Heart left ventricle (tissue), 13 donors: ENCODE results near the gene HK2.

Experiments used
- CTCF ChIP-seq, 12 donors: fragments of 200-600 bp; sonication (generic) in 4 of 12; IDR thresholded peaks; one replicate each; pipeline versions ENCODE4 v1.5.0 to v1.8.0; 2018 to 2022; ENCODE audit warnings: antibody characterized with exemption in 12 of 12, mild to moderate bottlenecking in 5 of 12
- POLR2A ChIP-seq, 2 donors: fragments of 450-650 bp; IDR thresholded peaks; one replicate each; pipeline ENCODE4 v1.6.1; 2017; ENCODE audit warnings: antibody characterized with exemption in 2 of 2, mild to moderate bottlenecking in 2 of 2, moderate library complexity in 2 of 2
- donor health status: ischemic (EF 13 %, LVEDD 7.1; RV severe dilation, severe dysfunction).
- donor health status: DM: no; HTN: yes; CAD: no.
- donor health status: DM: no; HTN: no; CAD: no.
- donor health status: ischemic (EF 25% LVEDD 6.9; RV normal size, moderate dysfunction).
- donor health status: ischemic (EF 25% LVEDD 5.7; RV mildly dilated, moderate dysfunction).
- donor health status: ischemic (EF 35%, LVEDD 5.7; RV mildly dilated, moderate dysfunction).
- donor health status: nonischemic (EF 11% LVEDD 7.7; RV severe dilation, severe dysfunction).
- donor health status: DM: yes; HTN: yes; CAD: no.
- donor health status: PGD.
- donor health status: ischemic (EF 29% LVEDD 5.4; RV normal size, mild dysfunction).
- donor health status: nonischemic (EF 23%, LVEDD 6.1; RV moderate dilation, normal function).

DNA sequence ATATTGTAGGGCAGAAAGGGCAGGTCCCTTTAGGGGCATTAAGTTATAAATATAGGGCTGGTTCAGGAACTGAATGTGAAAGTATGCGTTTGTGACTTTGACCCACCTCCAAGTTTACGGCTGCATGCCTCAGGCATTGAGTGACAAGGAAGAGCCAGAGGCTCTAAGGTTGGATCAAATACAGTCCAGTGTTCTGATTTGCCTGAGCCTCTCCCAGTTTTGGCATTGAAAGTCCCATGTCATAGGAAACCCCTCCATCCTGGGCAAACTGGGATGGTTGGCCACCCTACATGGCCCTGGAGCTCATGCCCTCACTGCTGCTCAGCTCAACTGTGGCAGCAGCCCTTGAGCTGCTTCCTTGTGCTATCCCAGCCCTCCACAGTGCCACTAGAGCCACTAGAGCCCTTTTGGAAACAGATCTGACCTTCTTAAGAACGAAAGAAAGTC is 29.9 kb downstream of the HK2 start:
- TF ChIP-seq CTCF (IDR thresholded peaks at IDR 0.05): no peak
- no peak for TF ChIP-seq POLR2A (IDR thresholded peaks at IDR 0.05)
